Activated T-helper 1 cell treated with Interleukin-2 at 50 U/mL for 16 hours (primary cell): ENCODE measurements around the gene KIAA0319L.

Experiments
- DNase-seq: peaks from one replicate; pipeline ENCODE4 v3.0.0-alpha.2; 2020; ENCODE audit warnings: low read depth

The KIAA0319L gene

DNA sequence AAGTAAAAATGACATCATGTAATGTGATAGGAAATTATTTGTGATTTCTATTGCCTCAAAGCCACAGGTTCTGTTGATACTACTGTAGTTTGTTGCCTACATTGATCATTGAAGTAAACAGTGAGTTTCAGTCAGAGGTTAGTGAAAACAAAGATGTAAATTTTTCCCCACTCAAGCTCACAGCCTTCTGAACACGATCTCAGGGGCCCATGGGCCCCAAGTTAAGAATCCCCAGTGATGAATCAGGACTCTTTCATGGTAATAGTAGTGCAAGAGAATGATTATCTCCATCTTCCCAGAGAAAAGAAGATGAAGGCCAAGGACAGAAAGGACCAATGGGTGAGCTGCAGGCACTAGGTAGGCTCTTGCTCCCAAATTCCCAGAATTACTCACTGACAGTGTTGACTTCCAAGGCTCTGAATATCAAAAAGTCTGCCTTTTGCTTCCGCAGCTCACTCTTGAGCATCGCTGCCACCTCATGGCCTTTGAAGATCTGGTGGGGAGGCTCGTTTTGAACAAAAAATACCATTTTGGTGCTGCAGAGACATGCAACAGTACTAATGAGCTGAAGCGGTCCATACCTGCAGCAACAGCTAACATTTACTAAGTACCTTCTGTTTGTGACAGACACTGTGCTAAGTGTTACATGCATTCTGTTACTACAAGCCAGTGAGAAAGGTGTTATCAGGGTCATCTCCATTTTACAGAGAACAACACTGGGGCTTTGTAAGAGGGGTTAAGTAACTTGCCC, 113.3 kb downstream of the KIAA0319L start:
- DNase-seq = no peak

DNA sequence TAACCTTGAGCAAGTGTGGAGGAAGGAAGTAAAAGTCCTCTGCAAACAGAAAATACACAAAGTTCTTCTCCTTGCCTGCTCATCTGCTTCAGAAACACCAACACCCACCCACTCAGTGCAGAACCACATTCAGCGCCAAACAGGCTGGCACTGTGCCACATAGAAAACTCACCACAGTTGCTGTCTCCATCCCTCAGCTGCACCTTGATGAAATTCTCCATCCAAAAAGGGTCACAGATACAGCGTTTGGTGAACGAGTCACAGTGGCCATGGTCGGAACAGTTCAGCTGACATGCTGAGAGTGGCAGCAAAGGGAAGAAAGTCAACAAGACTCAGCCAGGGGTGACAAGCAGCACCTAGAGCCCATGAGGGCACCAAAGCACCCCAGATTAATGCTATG, 114.5 kb downstream of the KIAA0319L start:
- DNase-seq = no peak

DNA sequence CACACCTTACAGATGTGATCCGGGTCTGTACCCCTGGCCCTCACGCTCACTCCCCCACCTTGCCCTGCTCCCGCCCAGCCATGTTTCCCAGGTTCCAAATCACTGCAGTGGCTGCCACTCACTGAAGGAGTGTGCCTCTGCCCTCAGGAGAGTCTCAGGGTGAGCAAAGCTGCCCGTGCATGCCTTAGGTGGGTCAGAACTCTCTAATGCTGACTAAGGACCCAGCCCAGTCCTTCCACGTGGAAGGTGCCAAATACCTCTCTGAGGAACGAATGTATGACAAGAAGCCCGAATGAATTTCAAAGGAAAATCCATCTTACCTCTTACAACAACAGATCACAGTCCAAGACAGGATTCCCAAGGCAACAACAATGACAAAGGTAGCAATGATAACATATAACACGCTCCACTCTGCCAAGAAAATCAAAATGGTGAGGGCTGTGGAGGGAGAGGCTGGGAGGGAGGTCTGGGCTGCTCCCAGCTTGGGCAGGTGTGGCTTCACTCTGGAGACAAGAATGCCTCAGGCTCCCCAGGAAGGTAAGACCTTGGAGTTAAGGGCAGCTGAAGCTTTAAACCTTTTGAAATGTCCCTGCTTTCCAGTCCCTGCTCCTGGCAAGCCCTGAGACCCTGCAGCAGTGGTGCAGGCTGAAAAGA, 115.2 kb downstream of the KIAA0319L start:
- DNase-seq = no peak

DNA sequence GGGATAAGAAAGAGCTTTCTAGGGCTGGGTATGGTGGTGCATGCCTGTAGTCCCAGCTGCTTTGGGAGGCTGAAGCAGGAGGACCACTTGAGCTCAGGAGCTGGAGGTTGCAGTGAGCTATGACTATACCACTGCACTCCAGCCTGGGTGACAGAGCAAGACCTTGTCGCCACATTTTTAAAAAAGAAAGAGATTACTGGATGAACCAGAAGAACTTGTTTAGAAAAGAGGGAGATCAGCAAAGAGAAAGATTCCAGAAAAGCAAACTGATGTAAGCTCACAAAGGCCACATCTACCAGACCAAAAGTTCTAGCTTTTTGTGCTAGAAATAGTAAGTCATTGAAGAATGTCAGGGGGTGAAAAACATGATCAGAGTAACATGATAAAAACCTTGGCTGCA, 117.6 kb downstream of the KIAA0319L start:
- DNase-seq = no peak

DNA sequence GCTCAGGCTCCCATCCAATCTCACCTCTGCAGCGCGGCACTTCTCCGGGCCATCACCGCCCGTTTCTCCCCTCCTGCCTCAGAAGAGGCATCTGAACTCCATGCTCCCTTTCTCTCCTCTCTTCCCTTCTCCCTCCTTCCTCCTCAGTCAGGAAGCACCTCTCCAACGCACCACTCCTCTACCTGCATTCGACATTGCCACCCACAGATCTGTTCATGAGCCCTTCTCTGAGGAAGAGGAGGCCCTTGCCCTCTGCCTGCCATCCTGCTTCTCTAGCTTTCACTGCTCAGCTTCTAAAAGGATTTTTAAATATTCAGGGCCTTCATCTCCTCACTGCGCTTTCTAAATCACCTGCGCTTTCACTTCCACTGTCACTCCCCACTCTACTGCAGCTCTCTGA, 120.0 kb downstream of the KIAA0319L start:
- no peak for DNase-seq

DNA sequence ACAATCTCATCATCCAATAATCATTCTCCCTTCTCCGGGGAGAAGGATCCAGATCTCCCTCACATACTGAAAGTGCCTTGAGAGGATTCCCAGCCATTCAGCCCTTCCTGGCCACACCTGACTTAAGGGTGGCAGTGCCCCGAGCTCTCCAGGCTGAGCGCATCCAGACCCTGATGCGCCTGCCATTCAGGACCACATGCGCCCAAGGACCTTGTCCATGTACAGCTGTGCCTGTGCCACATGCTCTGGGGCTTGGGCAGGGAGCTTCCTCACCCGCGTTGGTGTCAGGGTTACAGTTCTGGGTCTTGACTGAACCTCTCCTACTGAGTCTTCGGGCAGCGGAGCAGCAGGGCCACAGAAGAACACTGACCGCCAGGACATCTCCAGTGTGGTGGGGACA, 121.1 kb downstream of the KIAA0319L start:
- DNase-seq = no peak

DNA sequence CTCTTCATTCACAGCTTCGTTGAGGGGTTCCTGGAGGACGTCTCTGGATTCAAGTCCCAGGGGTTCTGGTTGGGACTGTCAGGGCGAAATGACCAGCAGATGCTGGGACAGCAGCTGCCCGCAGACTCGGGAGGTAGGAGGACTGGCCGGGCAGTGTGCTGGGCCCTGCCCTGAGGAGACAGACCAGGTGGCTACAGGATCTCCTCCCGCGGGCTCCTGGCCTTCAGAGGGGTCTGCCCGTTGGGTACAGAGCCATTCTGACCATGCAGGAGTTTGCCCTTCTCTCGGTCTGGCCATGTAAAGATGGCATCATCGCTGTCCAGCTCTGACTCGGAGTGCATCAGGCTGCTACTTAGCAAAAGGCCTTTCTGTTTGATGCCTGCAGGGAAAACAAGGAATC, 122.5 kb downstream of the KIAA0319L start:
- DNase-seq = no peak

DNA sequence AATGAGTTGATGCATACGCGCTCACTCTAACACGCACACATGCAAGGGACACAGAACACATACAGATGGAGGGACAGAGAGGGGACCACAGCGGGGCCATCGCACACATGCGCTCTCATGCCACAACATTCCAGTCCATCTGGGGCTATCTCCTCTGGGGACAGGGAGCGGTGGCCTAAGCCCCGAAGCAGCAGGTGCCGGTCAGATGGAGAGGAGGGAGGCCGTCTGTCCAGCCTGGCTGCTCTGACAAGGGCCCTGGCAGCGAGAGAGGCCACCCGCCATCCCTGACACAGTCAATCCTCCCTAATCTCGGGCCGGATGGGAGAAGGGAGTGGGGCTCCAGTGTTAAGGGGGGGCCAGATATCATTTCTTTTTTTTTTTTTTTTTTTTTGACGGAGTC, 123.5 kb downstream of the KIAA0319L start:
- no peak for DNase-seq

DNA sequence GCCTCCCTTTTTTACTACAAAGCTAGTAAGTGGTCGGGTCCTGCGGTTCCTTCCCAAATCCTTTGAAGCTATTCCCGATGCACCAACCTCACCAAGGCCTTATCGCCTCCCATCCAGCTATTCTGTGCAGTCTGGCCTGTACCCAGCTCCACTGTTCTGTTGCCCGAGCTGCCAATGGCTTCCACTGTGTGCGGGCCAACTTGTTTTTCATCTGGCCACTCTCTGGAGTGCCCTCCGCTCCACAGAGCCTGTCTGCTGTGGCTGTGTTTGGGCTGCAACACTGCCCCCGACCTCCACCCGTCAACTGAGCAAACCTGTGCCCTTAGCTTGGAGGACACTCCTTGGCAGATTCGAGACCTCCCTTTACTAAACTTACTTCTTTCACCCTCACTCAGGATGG, 125.0 kb downstream of the KIAA0319L start:
- no peak for DNase-seq

DNA sequence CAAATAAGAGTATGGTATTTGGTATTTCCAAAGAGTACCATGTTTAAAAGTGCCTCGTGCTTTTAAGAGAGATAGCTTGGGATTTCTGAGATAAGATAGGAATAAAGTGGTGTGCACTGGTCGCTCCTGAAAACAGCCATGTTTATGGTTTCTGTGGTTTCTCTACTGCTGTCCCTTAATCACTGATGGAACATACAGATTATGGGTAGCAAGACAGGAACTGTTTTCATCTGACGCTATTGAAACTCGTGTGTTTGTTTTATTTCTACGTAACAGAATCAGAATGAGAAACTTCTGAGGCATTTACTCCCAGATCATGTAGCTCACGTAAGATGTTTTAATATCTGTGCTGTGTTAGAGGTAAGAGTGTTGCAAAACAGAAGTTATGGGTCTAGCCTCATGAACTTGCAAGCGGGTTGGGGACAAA, 126.0 kb downstream of the KIAA0319L start:
- DNase-seq = no peak

DNA sequence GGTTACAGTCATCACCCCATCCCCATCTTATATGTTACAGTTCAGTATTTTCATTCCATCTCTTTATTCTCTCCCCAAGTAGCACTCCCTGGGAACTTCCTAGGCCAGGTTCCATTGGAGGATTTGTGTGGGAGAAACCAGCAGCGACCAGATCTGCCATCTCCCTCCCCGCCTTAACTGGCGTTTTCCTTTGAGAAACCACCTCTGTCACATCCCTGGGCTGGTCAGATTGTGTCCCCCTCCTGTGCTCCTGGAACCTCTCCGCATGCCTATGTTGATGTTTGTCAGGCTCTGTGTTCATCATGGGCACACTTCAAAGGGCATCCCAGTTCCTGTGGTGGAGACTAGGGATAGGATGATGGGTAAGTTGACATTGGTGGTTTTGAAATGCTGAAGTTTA, 126.4 kb downstream of the KIAA0319L start:
- DNase-seq = no peak

DNA sequence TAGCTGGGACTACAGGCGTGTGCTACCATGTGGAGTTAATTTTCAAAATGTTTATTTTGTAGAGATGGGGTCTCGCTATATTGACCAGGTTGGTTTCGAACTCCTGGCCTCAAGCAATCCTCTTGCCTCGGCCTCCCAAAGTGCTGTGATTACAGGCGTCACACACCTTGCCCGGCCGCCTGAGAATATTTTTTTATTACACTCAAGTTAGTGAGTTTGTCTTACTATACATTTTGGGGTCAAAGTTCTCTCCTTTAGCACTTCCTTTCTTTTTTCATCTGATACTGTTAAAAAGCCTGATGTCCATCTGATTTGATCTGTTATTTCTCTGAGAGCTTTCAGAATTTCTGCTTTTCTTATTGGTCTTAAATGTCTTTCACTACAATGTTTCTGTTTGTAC, 128.8 kb downstream of the KIAA0319L start:
- DNase-seq = no peak

DNA sequence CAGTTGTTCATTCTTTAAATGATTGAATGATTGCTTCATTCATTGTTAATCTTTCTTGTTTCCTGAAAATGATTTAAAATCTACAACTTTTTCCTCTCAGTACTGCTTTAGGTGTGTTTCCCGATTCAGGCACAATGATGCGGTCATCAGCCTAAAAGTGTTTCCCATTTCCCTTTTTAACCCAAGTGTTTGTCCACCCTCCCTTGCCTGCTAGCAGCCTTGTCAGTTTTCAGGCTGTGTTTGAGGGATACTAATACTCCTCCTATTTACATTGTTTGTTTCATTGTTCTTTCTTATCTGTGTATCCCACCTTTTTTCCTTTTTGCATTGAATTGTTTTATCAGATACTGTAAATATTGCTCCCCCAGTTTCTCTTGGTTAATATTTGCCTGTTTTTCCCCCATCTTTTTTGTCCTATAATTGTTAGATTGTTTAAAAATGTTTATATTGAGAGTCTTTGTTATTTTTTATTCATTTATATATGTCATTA, 131.1 kb downstream of the KIAA0319L start:
- DNase-seq = no peak

DNA sequence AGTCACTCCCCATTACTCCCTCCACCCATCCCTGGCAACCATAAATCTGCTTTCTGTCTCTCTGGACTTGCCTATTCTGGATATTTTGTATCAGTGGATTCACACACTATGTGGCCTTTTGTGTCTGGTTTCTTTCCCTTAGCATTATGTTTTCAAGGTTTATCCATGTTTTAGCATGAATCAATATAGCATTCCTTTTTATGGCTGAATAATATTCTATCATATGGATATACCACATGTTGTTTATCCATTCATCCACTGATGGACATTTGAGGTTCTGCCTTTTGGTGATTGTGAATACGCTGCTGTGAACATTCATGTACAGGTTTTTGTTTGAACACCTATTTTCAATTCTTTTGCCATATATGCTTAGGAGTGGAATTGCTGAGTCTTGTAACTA, 148.3 kb downstream of the KIAA0319L start:
- DNase-seq = no peak

DNA sequence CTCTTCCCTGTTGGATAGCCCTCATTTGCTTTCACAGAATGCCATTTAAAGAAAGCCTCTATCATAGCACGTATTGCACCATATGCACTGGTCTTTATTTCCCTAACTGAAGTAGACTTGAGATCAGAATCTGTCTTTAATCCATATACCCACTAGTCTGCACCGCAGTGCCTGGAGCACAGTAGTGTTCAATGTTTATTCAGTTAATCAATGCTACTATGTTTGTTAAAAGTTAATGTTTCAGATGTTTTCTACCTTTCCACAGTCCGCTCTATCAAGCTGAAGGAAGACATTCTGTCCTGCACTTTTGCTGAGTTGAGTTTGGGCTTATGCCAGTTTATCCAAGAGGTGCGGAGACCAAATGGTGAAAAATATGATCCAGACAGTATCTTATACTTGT, 149.5 kb downstream of the KIAA0319L start:
- no peak for DNase-seq

DNA sequence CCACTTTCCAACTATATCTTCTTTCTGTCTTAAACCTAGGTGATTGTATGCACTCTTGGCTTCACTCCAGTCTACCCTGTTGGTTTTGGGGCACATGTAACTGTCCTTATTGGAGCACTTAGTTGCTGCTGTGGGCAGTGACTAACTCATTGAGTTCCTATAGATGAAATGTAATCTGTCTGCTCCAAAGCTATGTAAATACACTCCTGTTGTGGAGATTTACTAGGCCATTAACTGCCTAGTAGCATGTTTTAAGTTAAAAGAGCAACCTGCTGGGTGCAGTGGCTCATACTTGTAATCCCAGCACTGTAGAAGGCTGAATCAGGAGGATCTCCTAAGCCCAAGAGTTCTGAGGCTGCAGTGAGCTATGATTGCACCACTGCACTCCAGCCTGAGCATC, 151.1 kb downstream of the KIAA0319L start:
- DNase-seq = no peak

DNA sequence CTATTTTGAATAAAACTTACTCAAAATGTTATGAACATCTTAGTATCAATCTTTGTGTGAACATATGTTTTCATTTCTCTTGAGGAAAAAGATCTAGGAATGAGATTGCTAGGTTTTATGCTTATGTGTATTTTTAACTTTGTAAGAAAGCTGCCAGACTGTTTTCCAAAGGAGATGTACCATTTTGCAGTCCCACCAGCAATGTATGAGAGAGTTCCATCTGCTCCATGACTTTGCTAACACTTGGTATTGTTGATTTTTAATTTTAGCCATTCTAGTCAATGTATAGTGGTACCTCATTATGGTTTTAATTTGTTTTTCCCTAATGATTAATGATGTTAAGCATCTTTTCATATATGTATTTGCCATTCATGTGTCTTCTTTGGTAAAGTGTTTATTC, 156.2 kb downstream of the KIAA0319L start:
- no peak for DNase-seq

DNA sequence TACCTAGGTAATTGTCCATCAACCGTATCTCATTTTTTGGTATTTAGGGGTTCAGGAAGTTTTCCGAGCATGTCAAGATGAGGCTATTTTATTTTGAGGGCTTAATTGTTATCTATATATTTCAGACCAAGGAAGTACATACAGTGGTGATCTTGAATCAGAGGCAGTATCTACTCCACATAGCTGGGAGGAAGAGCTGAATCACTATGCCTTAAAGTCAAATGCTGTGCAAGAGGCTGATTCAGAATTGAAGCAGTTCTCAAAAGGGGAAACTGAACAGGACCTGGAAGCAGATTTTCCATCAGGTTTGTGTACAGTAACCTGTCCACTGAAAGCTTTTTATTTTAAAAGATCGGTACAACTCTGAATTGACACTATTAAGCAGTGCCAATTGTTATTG, 158.5 kb downstream of the KIAA0319L start:
- no peak for DNase-seq

DNA sequence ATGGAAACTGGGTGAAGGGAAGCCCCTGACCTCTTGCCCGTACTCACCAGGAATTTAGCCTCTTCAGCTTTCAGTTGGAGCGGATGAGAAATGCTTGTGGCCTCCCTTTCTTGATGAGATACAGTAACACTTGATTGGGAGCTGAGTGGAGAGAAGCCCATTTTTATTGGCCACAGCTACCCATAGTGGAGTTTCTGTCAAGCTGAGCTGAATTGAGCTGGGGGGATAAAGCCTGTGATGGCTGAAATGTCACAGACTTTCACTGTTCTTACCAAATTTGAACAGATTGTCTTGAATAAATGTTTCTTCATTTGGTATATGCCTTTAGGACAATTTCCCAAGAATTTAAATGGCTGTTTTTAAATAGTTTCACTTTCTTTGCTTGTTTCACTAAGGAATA, 162.8 kb downstream of the KIAA0319L start:
- no peak for DNase-seq

DNA sequence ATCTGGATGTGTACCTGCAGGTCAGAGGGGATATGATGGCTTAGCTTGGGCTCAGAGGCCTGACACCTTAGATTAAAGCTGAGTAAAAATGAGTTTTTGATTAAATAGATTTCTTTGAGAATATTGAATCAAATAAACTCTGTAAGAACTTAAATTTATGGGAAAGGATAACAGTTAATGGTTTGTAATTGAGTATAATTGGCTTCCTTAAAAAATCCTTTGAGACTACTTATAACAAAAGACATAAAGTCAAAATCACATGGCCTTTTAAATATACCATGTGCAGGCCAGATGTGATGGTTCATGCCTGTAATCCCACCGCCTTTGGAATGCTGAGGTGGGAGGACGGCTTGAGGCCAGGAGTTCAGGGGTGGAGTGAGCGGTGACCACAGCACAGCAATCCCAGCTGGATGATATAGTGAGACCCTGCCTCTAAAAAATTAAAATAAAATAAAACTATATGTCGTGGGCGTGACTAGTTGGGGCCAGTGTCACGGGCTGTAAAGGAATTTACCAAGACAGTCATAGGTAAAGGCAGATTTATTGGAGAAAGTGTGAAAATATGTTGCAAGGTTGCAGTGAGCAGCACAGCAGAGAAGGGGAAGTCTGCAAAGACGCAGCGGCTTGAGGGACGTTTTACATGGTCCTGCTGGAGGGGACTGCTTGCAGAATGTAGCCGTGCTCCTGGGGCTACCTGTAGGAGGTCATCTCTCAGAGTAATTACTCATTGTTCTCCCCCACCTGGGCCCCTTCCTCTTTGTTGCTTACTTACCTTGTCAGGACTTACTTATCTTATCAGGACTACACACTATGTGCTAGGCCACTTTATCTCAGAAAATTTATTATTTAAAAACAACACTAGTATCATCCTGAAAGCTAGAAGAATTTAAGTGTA, 166.4 kb downstream of the KIAA0319L start:
- DNase-seq = no peak

DNA sequence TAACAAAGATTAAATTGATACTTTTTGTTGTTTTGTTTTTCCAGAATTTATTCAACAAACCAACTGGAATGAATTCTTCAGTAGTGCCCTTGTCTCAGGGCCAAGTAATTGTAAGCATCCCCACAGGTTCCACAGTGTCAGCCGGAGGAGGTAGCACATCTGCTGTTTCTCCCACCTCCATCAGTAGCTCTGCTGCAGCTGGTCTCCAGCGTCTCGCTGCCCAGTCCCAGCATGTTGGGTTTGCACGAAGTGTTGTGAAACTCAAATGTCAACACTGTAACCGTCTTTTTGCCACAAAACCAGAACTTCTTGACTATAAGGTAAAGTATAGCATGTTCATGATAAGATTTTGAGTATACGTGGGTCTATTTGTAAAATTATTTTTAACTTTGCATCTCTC, 170.2 kb downstream of the KIAA0319L start:
- DNase-seq = no peak

DNA sequence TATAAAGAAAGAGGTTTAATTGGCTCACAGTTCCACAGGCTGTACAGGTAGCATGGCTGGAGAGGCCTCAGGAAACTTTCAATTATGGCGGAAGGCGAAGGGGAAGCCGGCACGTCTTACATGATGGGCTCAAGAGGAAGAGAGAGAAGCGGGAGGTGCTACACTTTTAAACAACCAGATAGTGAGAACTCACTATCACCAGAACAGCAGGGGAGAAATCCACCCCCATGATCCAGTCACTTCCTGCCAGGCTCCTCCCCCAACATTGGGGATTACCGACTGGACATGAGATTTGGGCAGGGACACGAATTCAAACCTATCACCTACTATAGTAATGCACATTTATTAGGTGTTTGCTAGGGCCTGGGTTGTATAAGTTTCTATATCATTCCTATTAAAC, 170.9 kb downstream of the KIAA0319L start:
- no peak for DNase-seq
